Stimulated activated CD4-positive, alpha-beta T cell treated with anti-CD3 and anti-CD28 coated beads, Interleukin-4, amount 100 ng/mL, for 4 hours (primary cell): ENCODE data around the gene BARHL1.

Source experiments
- DNase-seq, 2 experiments: peaks; one replicate each; pipeline ENCODE4 v3.0.0-alpha.2; 2020

Gene BARHL1

DNA sequence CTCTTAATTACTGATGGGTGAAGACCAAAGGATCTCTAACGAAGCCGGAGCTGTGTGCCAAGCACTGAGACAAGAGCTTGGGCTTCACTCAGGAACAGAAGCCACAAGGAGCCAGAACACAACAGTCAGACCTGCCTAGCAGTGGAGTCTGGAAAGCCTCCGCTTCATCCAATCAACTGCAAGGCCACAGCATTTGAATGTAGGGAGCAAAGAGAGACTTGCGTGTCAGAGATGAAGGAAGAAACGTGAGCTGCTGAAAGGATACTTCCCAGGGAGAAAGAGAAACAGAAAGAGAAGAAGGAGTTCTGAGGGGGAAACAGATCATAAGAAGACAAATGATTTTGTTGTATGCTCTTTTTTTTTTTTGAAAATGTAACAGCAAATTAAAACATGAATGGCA, 43.9 kb downstream of the BARHL1 start:
- DNase-seq: no peak

DNA sequence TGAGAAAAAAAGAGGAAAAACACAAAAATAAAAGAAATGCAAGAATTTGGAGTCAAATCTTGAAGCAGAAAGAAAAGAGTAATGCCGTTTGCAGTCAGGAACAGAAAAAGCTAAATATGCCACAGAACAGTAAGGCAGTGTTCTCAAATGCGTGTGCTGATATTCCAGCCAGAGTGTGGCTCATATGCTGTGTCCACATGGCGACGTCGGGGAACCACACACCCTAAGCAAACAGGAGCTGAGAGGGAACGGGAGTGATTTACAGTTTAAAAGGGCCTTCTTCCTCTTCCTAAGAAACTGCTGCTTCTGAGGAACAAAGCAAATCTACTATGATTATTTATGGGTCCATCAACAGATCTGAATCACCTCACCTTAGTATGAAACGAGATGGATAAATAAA, 44.7 kb downstream of the BARHL1 start:
- no peak for DNase-seq

- DNase-seq: no peak
Observed at GRCh38 chr9:132627594-132627993, 45.2 kb downstream of the BARHL1 start.

DNA sequence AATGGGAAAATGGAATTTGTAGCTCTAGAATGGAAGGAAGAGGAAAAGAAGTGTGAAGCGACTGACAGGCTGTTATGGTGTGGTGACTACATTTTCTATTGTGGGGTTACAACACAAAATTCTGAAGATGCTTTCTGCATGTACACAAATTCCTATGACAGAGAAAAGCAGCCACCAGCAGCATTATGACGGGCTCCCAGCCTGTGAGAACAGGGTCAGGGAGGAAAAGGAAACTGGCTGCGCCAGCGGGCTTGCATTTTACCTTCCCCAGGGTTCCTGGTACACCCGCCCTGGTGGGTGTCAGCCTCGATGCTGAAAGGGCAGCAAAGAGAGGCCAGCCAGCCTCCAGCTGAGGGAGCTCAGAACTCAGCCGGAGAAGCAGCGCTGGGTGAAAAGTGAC, 46.3 kb downstream of the BARHL1 start:
- no peak for DNase-seq

DNA sequence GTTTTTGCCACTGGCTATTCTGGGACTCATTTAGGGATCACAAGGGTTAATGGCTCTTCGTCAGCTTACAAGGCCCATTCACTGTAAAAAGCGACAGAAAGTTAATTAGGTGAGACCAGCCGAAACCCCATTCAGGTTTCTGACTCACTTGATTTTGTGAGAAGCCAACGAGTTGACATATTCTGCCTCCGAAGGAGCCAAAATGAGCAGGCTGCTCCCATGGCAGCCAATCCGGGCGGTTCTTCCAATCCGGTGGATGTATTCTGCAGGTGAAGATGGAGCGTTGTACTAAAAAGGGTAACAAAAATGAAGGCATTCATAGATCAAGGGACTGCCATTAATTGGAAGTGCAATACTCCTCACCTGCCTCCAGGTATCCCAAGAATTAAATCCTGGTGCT, 47.7 kb downstream of the BARHL1 start:
- DNase-seq: no peak

DNA sequence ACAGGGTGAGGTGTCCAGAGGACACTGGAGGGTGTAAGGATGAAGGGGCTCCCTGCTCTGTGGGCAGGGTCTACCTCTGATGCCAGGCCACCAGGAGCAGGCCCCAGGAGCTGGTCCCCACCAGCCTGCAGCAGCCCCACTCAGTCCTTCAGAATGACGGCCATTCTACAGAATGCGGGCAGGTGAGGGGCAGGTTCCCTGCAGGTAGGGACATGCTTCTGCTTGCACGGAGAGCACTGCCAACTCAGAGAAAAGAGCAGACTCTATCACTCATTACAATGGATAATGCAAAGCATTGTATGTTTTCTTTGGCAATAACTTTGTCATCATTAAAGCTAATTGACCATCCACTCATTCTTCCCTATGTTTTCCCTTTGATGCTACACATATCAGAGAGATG, 48.4 kb downstream of the BARHL1 start:
- no peak for DNase-seq

DNA sequence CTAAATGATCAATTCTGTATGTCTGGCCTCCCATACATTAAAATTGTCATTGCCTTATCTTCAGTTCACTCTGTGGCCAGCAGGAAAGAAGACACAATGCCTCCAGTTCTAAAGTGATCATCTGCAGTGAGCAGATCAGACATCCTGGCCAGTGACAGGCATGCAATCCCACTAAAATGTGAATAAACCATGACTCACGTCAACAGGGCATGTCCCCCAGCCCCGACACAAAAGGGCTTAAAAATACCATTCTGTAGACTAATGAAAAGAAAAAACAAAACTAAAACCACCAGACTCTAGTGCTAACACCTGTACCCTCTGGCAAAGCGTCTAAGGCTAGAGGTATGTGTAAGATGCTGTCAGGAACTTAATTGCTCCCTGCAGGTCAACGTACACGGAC, 48.9 kb downstream of the BARHL1 start:
- no peak for DNase-seq

DNA sequence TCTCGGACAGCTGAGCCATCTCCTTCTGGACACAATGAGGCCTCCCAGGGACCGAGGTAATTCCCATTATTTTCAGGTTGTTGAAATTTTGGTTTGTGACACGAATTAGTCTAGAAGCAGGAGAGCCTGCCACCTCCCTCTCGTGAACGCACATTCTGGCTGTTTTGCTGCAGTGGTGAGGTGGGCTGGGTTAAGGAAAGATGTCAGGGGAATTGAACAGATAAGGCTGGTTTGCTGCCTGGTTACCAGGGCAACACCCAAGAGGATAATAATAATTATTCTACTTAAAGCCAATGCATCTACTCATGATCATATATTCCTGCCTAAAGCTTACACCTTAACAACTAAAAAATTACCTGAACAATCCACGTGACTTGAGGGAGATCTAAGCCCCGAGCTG, 49.3 kb downstream of the BARHL1 start:
- no peak for DNase-seq

DNA sequence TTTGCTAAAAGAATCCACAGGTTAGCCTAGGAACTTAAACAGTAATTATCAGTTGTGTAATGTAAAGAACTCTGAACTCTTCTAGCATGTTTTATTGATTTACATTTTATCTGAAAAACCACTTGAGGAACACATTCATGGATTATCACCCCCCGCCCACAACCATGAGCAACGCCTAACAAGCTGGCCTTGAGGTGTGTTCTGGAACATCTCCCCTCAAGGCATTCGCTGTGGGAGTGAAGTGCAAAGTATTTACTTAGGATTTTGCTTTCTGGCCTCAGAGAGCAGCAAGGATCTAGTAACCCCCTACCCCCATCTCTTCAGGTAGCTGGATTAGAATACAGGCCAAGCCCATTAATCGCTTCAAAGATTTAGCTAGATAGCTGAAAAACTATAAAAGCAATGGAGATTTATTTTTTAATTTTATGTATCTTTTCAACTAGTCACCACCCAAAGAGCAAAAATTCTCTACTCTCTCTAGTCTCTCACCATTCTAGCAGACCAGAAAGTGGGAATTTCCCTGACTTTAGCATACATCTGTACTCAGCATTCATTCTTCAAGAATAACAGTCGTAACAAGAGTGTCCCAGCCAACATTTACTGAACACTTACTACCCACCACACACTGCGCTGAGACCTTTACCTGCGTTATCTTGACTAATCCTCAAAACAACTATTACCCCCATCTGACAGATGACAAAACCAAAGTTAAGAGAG, 50.2 kb downstream of the BARHL1 start:
- no peak for DNase-seq

- no peak for DNase-seq
Observed at GRCh38 chr9:132634327-132634726, 51.9 kb downstream of the BARHL1 start.

GRCh38 chr9:132637351-132637750, 54.9 kb downstream of the BARHL1 start:
- no peak for DNase-seq

GRCh38 chr9:132637801-132638200, 55.4 kb downstream of the BARHL1 start:
- no peak for DNase-seq

- no peak for DNase-seq
Observed at GRCh38 chr9:132638240-132638639, 55.8 kb downstream of the BARHL1 start.

DNA sequence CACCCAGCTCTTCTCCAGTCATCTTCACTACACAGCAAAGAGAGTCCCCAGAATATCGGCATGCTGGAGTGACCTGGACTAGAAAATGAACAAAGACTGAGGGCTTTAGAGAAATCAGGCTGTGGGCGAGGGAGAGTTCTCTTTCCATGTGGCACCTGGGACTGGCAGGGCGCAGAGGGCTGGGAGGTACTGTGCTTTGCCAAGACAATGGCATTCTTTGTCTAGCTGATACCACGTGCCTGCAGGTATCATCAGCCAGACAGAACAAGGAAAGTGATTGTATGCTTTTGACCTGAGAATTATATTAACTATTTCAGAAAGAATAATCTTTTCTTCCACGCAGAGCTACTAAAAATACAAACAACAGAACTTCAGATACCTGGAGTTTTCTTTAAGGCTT, 56.9 kb downstream of the BARHL1 start:
- DNase-seq: no peak
